Inflammatory macrophage treated with lipopolysaccharide for 4 hours (primary cell): ENCODE results near the gene FAM177A1.
"Not testable (repeated sequence)": the region's sequence is repeated elsewhere in the genome, so short reads cannot be mapped to it uniquely, and the experiment has no call there.

Experiments
- DNase-seq: peaks from one replicate; pipeline ENCODE4 v3.0.0-alpha.2; 2020

FAM177A1 gene

DNA sequence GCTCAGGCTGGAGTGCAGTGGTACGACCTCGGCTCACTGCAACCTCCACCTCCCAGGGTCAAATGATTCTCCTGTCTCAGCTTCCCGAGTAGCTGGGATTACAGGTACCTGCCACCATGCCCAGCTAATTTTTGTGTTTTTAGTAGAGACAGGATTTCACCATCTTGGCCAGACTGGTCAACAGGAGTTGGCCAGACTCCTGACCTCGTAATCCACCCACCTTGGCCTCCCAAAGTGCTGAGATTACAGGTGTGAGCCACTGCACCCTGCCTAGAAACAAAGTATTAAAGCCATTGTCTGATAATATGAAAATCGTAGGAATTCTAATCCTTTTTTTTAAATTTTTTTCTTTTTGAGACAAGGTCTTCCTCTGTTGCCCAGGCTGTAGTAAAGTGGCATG lies 19.7 kb downstream of the FAM177A1 start:
- not testable (repeated sequence) for DNase-seq

DNA sequence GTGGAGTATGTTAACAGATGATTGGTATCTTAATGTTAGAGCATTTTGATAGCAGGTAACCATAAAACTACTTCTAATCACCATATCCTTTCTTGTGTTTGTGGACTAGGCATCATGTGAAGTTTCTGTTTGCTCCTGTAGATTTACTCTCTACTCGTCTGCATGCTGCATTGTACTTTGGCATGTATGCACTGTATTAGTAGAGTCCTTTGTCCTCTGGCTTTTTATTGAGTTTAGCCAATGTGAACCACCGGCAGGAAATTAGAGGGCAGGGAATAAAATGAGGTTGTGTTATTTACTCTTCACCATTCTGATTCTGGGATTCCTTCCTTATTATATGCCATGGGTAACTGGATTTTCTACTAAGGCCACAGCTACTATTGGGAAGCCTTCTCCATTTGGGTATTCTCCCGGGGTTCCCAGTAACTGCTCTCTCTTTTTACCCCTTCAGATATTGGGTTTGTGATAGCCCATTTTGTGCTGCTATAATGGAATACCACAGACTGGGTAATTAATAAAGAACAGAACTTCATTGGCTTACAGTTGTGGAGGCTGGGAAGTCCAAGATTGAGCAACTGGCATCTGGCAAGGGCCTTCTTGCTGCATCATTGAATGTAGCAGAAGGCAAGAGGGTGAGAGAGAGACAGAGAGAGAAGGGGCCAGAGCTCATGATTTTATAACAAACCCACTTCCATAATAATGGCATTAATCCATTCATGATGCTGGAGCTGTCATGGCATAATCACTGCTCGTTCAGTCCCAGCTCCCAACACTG lies 22.4 kb downstream of the FAM177A1 start:
- DNase-seq: peak; percentile 78

DNA sequence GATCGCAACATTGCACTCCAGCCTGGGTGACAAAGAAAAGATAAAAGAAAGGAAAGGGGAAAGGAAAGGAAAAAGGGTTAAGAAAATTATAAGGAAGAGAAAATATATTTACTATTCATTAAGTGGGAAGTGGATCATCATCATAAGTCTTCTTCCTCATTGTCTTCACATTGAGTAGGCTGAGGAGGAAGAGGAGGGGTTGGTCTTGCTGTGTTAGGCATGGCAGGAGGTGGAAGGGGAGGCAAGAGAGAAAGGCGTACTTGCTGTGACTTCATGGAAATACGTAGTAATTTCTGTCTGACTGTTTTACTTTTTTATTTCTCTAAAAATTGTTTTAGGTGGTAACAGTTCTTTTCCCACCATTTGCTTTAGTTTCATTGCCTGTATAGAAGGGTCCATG lies 26.2 kb downstream of the FAM177A1 start:
- peak; percentile 58 for DNase-seq

DNA sequence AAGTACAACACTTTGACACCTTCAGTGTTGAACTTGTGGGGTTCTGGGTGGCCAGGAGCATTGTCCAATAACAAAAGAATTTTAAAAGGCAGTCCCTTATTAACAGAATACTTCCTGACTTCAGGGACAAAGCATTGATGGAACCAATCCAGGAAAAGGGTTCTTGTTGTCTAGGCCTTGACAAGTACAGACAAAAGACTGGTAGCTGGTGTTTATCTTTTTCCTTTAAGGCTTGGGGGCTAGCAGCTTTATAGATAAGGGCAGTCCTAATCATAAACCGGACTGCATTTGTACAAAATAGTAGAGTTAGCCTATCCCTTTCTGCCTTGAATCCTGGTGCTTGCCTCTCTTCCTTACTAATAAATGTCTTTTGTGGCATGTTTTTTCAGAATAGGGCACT lies 27.4 kb downstream of the FAM177A1 start:
- DNase-seq: no peak

DNA sequence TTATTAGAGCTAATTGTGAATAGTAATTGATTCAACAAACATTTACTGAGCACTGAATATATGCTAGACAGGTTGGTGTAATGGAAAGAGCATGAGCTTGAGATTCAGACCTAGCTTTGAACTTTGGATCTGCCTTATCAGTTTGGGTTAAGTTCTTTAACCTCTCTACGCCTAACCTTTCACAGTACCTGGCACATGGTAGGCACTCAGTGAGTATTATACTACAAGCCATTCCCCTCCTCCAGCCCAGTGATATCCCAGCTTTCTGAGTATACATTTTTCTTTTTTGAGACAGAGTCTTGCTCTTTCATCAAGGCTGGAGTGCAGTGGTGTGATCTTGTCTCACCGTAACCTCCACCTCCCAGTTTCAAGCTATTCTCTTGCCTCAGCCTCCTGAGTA lies 32.0 kb downstream of the FAM177A1 start:
- DNase-seq: no peak

DNA sequence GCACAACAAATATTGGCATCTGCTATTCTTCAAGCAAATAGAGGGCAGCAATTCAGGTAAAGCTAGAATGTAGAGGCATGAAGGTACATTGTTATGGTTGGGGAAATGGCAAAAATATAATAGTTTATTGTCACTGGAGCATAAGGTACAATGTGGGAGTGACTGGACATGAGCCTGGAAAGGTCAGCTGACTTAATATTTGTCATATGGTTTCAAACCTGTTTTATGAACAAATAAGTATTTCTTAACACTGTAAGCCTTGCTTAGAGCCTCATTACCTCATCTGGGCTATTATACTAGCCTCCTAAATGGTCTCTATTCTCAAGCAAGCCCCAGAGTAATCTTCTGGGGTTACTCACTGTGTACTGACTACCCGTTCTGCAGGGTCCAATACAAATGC lies 33.7 kb downstream of the FAM177A1 start:
- DNase-seq: peak; percentile 21

DNA sequence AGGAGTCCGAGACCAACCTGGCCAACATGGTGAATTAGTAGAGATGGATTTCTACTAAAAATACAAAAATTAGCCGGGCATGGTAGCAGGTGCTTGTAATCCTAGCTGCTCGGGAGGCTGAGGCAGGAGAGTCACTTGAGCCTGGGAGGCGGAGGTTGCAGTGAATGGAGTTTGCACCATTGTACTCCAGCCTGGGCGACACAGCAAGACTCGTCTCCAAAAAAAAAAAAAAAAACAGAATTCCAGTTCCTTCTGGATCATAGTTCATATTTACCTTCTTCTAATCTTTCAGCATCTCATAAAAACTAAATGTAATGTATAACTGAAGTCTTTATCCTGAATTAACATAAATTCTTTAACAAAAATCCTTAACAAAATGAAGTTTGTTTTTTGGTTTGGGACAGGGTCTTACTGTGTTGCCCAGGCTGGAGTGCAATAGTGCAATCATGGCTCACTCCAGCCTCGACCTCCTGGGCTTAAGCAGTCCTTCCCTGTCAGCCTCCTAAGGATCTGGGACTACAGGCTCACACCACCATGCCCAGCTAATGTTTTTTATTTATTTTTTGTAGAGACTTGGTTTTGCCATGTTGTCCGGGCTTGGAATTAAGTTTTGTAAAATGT lies 37.6 kb downstream of the FAM177A1 start:
- no peak for DNase-seq

DNA sequence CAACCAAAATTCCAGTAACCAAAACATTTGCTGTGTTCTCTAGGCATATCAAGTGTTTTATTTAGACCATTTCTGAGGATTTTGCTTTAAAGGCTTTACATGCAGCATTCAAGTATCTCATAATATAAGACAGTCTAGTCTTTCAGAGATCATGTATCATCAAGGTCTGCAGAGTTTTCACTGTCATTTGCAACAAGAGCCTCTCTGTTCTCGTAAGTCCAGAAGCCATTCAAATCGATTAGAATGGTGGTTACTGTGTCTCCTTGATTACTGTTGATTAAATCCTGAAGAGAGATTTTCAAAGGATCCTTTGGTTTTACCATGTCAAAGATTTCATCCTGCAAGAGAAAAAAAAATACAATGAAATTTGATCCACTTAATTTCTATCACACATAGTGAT lies 39.4 kb downstream of the FAM177A1 start:
- no peak for DNase-seq

DNA sequence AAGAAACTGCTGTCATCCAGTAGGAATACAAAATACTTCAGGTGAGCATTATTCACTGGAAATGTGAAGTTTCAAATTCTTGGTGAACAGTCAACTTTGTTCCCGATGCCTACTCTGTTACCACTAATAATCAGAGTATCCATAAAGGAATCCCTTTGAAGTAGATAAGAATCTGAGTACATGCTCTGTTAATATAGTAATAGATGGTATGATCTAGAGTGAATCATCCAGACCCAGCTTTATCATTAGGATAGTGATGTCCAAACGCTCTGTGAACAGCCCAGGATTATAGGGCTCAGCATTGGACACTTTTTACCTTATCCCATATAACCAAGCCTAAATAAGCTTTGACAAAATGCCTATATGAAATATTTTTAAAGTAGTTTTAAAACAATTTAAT lies 42.4 kb downstream of the FAM177A1 start:
- no peak for DNase-seq

DNA sequence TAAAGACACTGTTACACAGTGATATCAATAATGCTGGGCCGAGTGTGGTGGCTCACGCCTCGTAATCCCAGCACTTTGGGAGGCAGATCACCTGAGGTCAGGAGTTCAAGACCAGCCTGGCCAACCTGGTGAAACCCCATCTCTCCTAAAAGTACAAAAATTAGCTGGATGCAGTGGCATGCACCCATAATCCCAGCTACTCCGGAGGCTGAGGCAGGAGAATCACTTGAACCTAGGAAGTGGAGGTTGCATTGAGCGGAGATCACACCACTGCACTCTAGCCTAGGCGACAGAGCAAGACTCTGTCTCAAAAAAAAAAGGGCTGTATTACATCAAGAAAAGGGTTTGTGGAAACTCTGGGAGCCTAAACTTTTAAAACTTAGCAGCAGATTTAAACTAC lies 48.6 kb downstream of the FAM177A1 start:
- DNase-seq: not testable (repeated sequence)

DNA sequence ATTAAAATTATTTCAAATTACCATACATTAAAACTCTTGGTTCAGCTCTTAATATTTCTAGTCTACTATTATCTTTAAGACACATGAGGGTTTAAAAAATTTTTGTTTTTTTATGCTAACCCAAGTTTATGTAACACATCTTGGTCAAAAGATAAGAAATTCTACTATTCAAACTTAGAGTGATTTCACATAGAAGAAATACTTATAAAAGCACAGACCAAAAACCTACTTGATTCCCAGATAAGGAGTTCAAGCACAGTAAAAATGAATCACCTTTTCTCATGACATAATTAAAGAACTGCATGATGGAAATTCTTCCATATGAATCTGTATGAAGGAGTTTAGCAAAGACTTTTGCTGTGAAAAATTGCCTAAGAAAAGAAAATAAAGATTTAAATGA lies 61.8 kb downstream of the FAM177A1 start:
- DNase-seq: no peak

DNA sequence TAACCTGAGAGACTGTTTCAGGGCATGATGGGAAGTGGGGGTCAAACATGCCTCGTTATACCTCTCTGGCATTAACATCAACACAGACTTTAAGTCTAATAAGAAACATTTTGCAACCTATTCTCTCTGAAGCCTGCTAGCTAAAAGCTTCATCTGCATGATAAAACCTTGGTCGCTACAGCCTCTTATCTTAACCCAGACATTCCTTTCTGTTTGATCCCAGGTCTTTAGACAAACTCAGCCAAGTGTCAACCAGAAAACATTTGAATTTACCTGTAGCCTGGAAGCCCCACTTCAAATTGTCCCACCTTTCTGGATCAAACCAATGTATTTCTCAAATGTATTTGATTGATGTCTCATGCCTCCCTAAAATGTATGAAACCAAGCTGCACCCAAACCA lies 66.6 kb downstream of the FAM177A1 start:
- DNase-seq: no peak

DNA sequence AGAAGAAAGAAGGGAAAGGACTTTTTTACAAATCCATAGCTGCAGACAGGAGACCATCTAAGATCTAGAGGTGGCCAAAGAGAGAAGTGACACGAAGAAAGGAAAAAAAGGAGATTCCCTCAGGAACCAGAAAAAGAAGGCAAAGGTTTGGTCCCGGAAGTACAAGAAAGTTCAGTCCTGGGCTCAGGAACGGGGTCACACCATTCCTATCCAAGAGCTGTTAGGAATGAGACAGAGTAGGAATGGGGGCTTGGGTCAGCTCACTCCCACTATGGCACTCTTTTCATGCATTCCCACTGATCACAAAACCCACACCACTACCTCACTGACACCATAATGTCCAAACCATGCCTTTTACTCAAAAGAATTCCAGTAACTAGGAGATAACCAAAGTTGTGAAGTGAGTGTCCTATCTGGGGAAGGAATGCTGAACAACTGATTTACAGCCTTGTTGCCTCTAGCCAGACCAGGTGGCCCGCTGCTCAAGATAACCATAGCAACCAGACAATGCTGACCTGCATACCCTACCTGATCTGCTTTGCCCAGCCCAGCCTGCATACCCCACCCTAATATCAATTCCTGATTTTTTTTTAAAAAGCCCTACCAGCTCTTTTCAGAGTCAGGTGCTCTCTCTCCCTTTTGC lies 67.4 kb downstream of the FAM177A1 start:
- no peak for DNase-seq

DNA sequence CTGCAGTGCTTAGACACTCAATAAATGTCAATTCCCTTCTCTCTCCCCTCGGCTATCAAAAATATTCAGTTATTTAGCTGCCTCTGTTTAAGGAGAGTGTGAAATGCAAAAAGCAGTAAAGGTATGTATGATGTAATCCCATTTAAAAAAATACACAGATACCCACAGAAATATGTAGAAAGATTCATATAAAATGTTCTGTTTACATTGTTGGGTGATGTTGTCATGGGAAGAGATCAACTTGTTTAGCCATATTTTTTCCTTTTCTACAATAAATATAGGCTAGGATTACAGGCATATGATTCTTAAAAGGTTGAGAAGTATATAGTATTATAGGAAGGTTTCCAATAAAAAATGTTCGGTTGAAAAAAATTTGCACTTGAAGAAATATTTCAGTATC lies 68.0 kb downstream of the FAM177A1 start:
- DNase-seq: no peak

DNA sequence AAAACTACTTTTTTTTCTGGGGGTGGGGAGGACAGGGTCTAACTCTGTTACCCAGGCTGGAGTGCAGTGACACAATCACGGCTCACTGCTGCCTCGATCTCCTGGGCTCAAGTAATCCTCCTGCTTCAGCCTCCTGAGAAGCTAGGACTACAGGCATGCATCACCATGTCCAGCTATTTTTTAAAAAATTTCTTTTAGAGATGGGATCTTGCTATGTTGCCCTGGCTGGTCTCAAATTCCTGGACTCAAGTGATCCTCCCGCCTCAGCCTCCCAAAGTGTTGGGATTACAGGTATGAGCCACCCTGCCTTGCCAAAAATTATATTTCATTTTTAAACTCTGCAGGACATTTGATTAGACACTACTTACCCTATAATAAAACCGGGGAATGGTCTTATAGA lies 70.2 kb downstream of the FAM177A1 start:
- no peak for DNase-seq

DNA sequence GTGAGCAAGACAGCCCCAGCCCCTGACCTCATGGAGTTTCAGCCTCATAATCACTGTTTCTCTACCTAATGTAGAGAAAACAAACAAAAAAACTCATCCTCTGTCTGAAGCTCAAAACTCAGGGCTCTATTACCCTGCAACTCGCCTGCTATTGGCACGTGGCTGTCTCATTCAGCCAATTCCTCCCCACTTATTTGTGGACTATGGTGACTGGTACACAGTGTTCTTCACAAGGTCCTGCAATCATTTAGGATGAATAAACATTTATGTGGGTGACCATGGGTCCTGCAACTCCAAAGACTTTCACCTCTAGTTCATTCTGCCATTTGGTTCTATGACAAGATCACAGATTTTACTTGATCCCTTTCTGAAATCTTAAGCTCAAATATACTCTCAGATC lies 71.0 kb downstream of the FAM177A1 start:
- DNase-seq: no peak

DNA sequence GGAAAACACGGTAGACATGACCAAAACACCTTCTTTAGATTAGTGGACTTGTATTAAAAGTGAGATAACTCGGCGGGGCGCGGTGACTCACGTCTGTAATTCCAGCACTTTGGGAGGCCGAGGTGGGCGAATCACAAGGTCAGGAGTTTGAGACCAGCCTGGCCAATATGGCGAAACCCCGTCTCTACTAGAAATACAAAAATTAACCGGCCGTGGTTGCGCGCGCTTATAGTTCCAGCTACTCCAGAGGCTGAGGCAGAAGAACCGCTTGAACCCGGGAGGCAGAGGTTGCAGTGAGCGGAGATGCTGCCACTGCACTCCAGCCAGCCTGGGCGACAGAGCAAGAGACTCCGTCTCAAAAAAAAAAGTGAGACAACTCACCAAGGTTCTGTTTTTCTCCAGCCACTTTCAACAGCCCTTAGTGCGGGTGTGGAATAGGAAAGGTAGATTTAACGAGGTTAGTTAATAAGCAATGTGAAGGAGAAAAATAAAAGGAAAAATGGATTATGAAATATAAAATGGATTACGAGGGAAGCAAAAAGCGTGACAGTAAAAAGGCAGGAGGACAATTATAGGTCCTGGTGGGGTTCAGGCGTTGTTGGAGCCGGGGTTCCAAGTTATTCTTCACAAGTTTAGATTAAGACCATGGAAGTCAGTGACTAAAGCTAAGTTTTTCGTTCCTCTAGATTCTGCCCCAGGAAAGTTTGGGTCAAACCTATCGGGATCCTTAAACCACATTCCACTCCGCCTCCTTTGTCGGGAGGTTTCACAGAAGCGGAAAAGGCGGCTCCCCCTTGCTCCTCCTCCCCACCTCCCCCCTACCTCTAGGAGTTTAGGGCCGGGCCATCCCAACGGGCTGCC lies 75.2 kb downstream of the FAM177A1 start:
- peak; percentile 16 for DNase-seq

DNA sequence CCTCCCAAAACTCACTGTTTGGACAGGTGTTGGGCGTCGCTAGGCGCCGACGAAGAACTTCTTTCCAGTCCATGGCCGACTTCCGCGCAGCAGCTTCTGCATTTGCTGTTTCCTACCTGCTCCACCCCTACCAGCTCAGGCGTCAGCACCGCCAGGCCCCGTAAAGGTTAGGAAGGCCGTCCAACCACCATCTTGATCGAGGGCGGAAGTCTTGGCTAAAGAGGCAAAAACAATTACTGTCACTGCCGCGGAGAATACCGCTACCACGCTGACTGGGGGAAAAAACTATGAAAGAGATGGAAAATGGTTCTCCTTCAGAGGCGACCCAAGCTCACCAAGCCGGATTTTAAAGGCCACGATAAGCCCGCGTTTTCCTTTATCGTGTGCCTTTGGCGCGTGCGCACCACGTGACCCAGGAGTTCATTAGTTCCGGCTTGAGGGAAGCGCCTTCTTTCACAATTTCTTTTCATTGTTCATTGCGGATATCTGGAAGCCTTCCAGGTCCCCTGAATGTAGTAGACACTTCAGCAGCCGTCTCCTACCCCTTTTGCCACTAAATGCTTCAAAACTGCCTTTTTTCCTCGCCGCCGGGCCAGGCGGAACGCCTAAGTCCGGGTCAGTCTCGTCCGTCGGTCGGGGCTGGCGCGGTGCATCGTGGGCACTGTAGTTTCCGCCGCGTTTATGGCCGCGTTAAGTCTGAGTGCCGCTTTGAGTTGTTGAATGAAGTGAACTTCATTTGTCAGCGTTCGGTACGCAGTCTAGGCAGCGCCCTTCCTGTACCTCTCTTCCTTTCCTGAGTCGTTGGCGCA lies 76.0 kb downstream of the FAM177A1 start, which contains the start of the genes PPP2R3C and PRORP:
Gene PPP2R3C, minus strand, starts transcription at position 104 of the 809 bp plus-strand sequence. Its CDS starts 31 bp downstream, at position 73.
Gene PRORP, plus strand, starts transcription at position 666 of the 809 bp plus-strand sequence. CDS start 694 bp downstream, outside the sequence.
- peak; percentile 90 for DNase-seq

DNA sequence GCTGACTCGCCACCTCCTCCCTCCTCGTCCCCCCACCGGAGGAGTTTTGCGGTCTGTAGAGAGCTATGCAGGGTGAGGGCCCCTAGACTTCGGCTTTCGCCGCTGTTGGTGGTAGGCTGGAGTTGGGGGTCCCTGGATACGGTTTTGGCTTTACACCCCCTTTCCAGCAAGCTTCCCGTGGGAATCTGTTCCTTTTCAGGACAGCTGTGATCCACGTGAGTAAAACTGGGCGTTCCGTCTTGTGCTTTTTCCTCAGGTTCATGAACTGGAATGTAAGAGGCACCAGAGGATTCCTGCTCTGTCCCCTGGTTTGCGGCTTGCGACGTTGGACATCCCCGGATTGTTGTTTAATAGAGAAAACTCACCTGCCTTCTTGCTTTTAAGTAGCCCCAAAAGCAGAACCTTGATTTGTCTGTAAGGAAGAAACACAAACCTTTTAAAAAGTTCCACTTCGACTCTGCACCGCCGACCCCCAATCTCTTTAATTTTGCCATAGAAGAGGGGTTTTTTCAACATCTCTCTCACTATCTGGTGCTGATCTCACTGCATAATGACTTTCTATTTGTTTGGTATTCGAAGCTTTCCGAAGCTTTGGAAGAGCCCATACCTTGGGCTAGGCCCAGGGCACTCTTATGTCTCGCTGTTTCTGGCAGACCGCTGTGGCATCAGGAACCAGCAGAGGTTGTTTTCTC lies 76.8 kb downstream of the FAM177A1 start:
- peak; percentile 7 for DNase-seq

DNA sequence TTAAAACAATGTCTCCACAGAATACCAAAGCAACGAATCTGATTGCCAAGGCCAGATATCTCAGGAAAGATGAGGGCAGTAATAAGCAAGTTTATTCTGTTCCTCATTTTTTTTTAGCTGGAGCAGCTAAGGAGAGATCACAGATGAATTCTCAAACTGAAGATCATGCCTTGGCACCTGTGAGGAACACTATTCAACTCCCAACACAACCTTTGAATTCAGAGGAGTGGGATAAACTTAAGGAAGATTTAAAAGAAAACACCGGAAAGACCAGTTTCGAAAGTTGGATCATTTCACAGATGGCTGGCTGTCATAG lies 77.3 kb downstream of the FAM177A1 start:
- no peak for DNase-seq

DNA sequence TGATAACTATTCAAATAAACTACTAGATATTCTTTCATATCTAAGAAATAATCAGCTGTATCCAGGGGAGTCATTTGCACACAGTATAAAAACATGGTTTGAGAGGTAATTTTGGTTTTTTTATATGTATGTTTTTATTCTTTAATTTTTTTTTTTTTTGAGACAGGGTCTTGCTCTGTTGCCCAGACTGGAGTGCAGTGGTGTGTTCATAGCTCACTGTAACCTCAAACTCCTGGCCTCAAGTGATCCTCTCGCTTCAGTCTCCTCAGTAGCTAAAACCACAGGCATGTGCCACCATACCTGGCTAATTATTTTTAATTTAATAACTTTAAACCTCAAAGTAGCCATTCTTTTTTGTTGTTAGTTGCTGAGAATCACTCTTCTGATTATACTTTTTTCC lies 78.1 kb downstream of the FAM177A1 start:
- DNase-seq: no peak
